B cell (primary cell): ENCODE data around the gene PARD3. TPM values are rescaled to one million over a fixed set of nuclear protein-coding genes. Genes with fewer than 3 reads are reported as not detected.

Experiments used
- ATAC-seq: fragments of 200-7000 bp; cut with Tn5 transposase; one replicate; pipeline ENCODE4 v1.10.0; 2021; ENCODE audit warnings: low read depth, mild to moderate bottlenecking, moderate number of reproducible peaks, moderate library complexity
- CTCF ChIA-PET: fragments of 350-600 bp; sonication (Branson Sonifier 250); formaldehyde crosslinking; loops from one replicate; lab custom pipeline; 2021; ENCODE audit warnings: antibody characterized with exemption, inconsistent platforms; lab: Charles Lee
- POLR2A ChIA-PET: fragments of 350-600 bp; sonication (Branson Sonifier 250); formaldehyde crosslinking; loops from one replicate; lab custom pipeline; 2021; ENCODE audit warnings: antibody characterized with exemption; lab: Charles Lee
- DNase-seq: peaks from one replicate; pipeline ENCODE4 v3.0.0; 2013
- H2AFZ ChIP-seq: 2 replicates; pipeline ENCODE4 v1.6.1; 2012; ENCODE audit warnings: mild to moderate bottlenecking, low read depth, low read length; ENCODE audit not compliant: insufficient read depth, poor library complexity, severe bottlenecking
- H3K27ac ChIP-seq, 2 donors: 1 replicate in 1 of 2; 2 replicates in 1 of 2; pipeline ENCODE4 v1.5.1; 2012 to 2013; ENCODE audit warnings: low read length in 2 of 2, mild to moderate bottlenecking in 2 of 2, moderate library complexity in 1 of 2
- H3K27me3 ChIP-seq, 4 experiments: fragments of 200-600 bp in 1 of 4; sonication (generic) in 1 of 4; replicated peaks in 1 of 4; 1 replicate in 2 of 4; 2 replicates in 2 of 4; pipeline versions ENCODE4 v1.6.1 to v1.7.0; 2013 to 2016; ENCODE audit warnings: low read length in 3 of 4, mild to moderate bottlenecking in 2 of 4, mixed read lengths in 1 of 4, moderate library complexity in 1 of 4; ENCODE audit not compliant: insufficient read depth in 4 of 4, control insufficient read depth in 3 of 4; ENCODE audit errors: control extremely low read depth in 1 of 4
- H3K36me3 ChIP-seq, 2 experiments: replicated peaks in 1 of 2; 1 replicate in 1 of 2; 2 replicates in 1 of 2; pipeline versions ENCODE4 v1.6.1 to v1.7.1; 2013; ENCODE audit warnings: low read length in 1 of 2; ENCODE audit not compliant: insufficient read depth in 2 of 2, control insufficient read depth in 1 of 2; ENCODE audit errors: control extremely low read depth in 1 of 2, extremely low read depth in 1 of 2
- H3K4me1 ChIP-seq, 2 donors: fragments of 200-600 bp in 1 of 2; sonication (generic) in 1 of 2; 1 replicate in 1 of 2; 2 replicates in 1 of 2; pipeline versions ENCODE4 v1.5.1 to v1.6.1; 2013 to 2017; ENCODE audit warnings: low read length in 2 of 2; ENCODE audit not compliant: control insufficient read depth in 2 of 2, insufficient read depth in 2 of 2
- H3K4me2 ChIP-seq: replicated peaks from 2 replicates; pipeline ENCODE3; 2012; ENCODE audit warnings: mild to moderate bottlenecking, low read depth, low read length; ENCODE audit not compliant: poor library complexity, severe bottlenecking
- H3K4me3 ChIP-seq, 5 experiments: fragments of 200-600 bp in 1 of 5; sonication (generic) in 1 of 5; 1 replicate in 3 of 5; 2 replicates in 2 of 5; pipeline versions ENCODE4 v1.5.1 to v1.7.0; 2011 to 2016; ENCODE audit warnings: low read length in 4 of 5, mild to moderate bottlenecking in 4 of 5, low read depth in 2 of 5, control low read depth in 1 of 5, moderate library complexity in 1 of 5; ENCODE audit not compliant: insufficient read depth in 1 of 5; ENCODE audit errors: control extremely low read depth in 1 of 5, extremely low read depth in 1 of 5
- H3K79me2 ChIP-seq: fragments of 200-600 bp; sonication (generic); one replicate; pipeline ENCODE4 v1.6.0; 2016; ENCODE audit warnings: low read length; ENCODE audit not compliant: control insufficient read depth, insufficient read depth
- H3K9ac ChIP-seq: fragments of 200-600 bp; sonication (generic); 2 replicates; pipeline ENCODE4 v1.6.1; 2017; ENCODE audit warnings: mild to moderate bottlenecking, low read length, moderate library complexity
- H3K9me3 ChIP-seq, 3 donors: one replicate each; pipeline versions ENCODE4 v1.6.1 to v1.7.1; 2013; ENCODE audit warnings: low read length in 2 of 3; ENCODE audit not compliant: control insufficient read depth in 2 of 3, insufficient read depth in 1 of 3; ENCODE audit errors: control extremely low read depth in 1 of 3
- H4K20me1 ChIP-seq: 2 replicates; pipeline ENCODE4 v1.6.0; 2012; ENCODE audit warnings: mild to moderate bottlenecking, low read length; ENCODE audit not compliant: insufficient read depth, control insufficient read depth, poor library complexity, severe bottlenecking
- H3K27ac Mint-ChIP-seq: one replicate; pipeline ENCODE4 v1.8.0; 2021; ENCODE audit warnings: mixed read lengths
- H3K27me3 Mint-ChIP-seq: one replicate; pipeline ENCODE4 v1.8.0; 2021; ENCODE audit warnings: mixed read lengths
- H3K4me1 Mint-ChIP-seq: one replicate; pipeline ENCODE4 v1.8.0; 2021; ENCODE audit warnings: mixed read lengths
- H3K4me3 Mint-ChIP-seq: one replicate; pipeline ENCODE4 v1.8.0; 2021; ENCODE audit warnings: mixed read lengths
- H3K9me3 Mint-ChIP-seq: one replicate; pipeline ENCODE4 v1.8.0; 2022; ENCODE audit warnings: mixed read lengths; ENCODE audit not compliant: insufficient read depth
- CTCF ChIP-seq: fragments of 200-600 bp; IDR thresholded peaks from one replicate; pipeline ENCODE4 v1.8.0; 2022; ENCODE audit warnings: antibody characterized with exemption, mild to moderate bottlenecking
- EZH2 ChIP-seq: IDR thresholded peaks from 2 replicates; pipeline ENCODE4 v1.6.1; 2012; ENCODE audit warnings: borderline replicate concordance, low read depth, mild to moderate bottlenecking, moderate library complexity, low read length; ENCODE audit not compliant: insufficient read depth, poor library complexity, severe bottlenecking
- WGBS: methylation state at CpG from one replicate; pipeline ENCODE4 v1.1.5; 2013; ENCODE audit warnings: missing lambda C conversion rate; ENCODE audit not compliant: insufficient coverage; 5-methylcytosine and 5-hydroxymethylcytosine counted together
- intact Hi-C: fragments of 100-400 bp; cut with micrococcal nuclease; formaldehyde crosslinking; loops from one replicate; pipeline ENCODE4 v1.10.0; 2022
- polyA plus RNA-seq: library from polyadenylated mRNA; depleted of rRNA; stranded (reverse); fragments of >200 nt; gene quantifications from 2 replicates; pipeline ENCODE4 v1.2.3, GENCODE V29; 2012
- total RNA-seq, 2 donors: library from RNA; stranded (reverse); fragments of 120-200 nt in 1 of 2; gene quantifications; 1 replicate in 1 of 2; 2 replicates in 1 of 2; pipeline versions ENCODE4 v1.2.3 to v1.2.4, GENCODE V29; 2013 to 2022

Gene PARD3
- total and polyA plus RNA-seq, 2 donors (not counting 1 experiment from before 2014, with no cell fraction given), result not detected

DNA sequence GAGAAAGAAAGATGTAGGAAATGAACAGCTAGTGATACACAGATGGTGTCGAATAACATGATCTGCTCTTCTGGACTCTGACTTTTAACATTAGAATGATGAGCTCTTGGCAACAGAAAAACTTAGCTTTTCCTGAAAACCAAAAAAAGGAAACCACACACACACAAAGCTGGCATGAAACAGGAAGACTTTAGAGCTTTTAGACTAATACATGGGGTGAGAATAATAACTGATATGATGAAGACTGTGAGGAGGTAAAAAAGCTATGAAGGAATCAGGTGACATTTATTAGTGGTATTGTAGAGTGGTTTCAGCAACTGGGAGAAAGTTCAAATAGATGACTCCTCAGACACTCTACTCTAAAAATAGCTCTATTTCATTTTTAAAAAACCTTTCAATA, 491.9 kb downstream of the PARD3 start:
- H3K4me3 ChIP-seq, result no peak overlapping the region
- peaks cover 2% of the 10 kb centered on the region for H3K9me3 Mint-ChIP-seq
- no peak overlapping the region for H2AFZ ChIP-seq
- CTCF ChIA-PET, result no interaction called here
- no peaks in the 10 kb centered on the region for H4K20me1 ChIP-seq
- H3K36me3 ChIP-seq, result no peaks in the 10 kb centered on the region
- intact Hi-C loops, result no loop called here
- H3K27me3 Mint-ChIP-seq, result no peaks in the 10 kb centered on the region
- ATAC-seq, result no peak
- no peaks in the 10 kb centered on the region for H3K27me3 ChIP-seq
- H3K27ac ChIP-seq, result no peak overlapping the region
- no peaks in the 10 kb centered on the region for H3K4me1 Mint-ChIP-seq
- POLR2A ChIA-PET, result no interaction called here
- H3K4me3 Mint-ChIP-seq, result no peak overlapping the region
- H3K9ac ChIP-seq, result no peak overlapping the region
- H3K27ac Mint-ChIP-seq, result no peak overlapping the region
- WGBS, result no CpG with 5 or more reads among the region's 1 CpG
- DNase-seq, result no peak
- no peaks in the 10 kb centered on the region for H3K79me2 ChIP-seq
- H3K9me3 ChIP-seq, result no peaks in the 10 kb centered on the region
- no peak for TF ChIP-seq EZH2
- TF ChIP-seq CTCF, result no peak
- H3K4me1 ChIP-seq, result no peaks in the 10 kb centered on the region
- H3K4me2 ChIP-seq, result no peak overlapping the region

DNA sequence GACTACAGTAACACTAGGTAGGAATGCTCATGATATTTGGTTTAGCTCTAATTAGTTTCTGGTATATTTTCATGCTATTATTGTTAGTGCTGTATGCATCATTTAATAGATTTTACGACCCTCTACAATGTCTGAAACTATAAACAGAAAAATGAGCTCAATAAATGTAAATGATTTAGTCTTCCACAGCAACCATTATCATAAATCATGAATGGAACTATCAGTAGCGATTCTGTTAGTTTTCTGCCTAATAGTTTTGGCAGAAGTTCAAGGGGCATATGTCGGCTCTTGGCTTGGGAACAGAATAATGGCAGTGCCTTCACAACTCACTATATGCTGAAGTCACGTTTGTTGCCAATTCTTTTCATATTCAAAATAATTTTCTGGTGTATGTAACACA, 494.8 kb downstream of the PARD3 start:
- Histone ChIP-seq H3K4me1 (no peaks in the 10 kb centered on the region), H4K20me1 (no peaks in the 10 kb centered on the region), H3K4me3 (no peak overlapping the region), H3K79me2 (no peaks in the 10 kb centered on the region), H3K4me2 (no peak overlapping the region), H3K36me3 (no peaks in the 10 kb centered on the region), H3K9ac (no peak overlapping the region), H3K9me3 (no peaks in the 10 kb centered on the region), H3K27me3 (no peaks in the 10 kb centered on the region), H2AFZ (no peak overlapping the region), H3K27ac (no peak overlapping the region)
- intact Hi-C loops, result no loop called here
- DNase-seq (no peak), ATAC-seq (no peak)
- no CpG with 5 or more reads among the region's 4 CpGs for WGBS
- Mint-ChIP-seq H3K27me3 (no peaks in the 10 kb centered on the region), H3K27ac (no peak overlapping the region), H3K9me3 (peaks cover 2% of the 10 kb centered on the region), H3K4me1 (no peaks in the 10 kb centered on the region), H3K4me3 (no peak overlapping the region)
- POLR2A ChIA-PET, result no interaction called here
- TF ChIP-seq CTCF, result no peak
- TF ChIP-seq EZH2, result no peak
- CTCF ChIA-PET, result no interaction called here
